GM12878 (cell line): Measurements from ENCODE around the gene MAGI1. TPM values are rescaled to one million over a fixed set of nuclear protein-coding genes. Genes with fewer than 3 reads are reported as not detected.
"Not testable (repeated sequence)": the region's sequence is repeated elsewhere in the genome, so short reads cannot be mapped to it uniquely, and the experiment has no call there.

ENCODE experiments used
- ATAC-seq: fragments of 200-7000 bp; cut with Tn5 transposase; 3 replicates; pipeline ENCODE4 v1.9.1; 2020; ENCODE audit warnings: mild to moderate bottlenecking, moderate library complexity
- BruUV-seq: library from RNA; stranded (reverse); fragments of 400-500 nt; replicated peaks from 2 replicates; lab custom pipeline; 2021; lab: Mats Ljungman, UMichigan
- CTCF ChIA-PET: fragments of 300-600 bp; sonication (Branson Sonifier 250); formaldehyde crosslinking; extraction: SDS; loops from one replicate; lab custom pipeline; 2021; ENCODE audit warnings: inconsistent platforms; lab: Yijun Ruan, JAX
- POLR2A ChIA-PET: fragments of 350-600 bp; formaldehyde crosslinking; extraction: SDS; loops from one replicate; lab custom pipeline; 2021; ENCODE audit warnings: inconsistent platforms; lab: Charles Lee
- RAD21 ChIA-PET: fragments of 300-600 bp; sonication (Branson Sonifier 250); formaldehyde crosslinking; loops from one replicate; lab custom pipeline; 2023; ENCODE audit warnings: antibody characterized with exemption; ENCODE audit not compliant: unreplicated experiment; lab: Charles Lee
- SMC1A ChIA-PET: fragments of 300-600 bp; sonication (Branson Sonifier 250); formaldehyde crosslinking; loops from one replicate; lab custom pipeline; 2023; ENCODE audit not compliant: unreplicated experiment, uncharacterized antibody; lab: Charles Lee
- DNase-seq: peaks from one replicate; pipeline ENCODE4 v3.0.0-alpha.2; 2011; ENCODE audit warnings: low read depth, low spot score
- FAIRE-seq: peaks from 3 replicates; lab custom pipeline; 2011; peaks lifted over from hg19 to GRCh38; lab: Jason Lieb, UNC
- H2AFZ ChIP-seq: 2 replicates; pipeline ENCODE4 v1.6.0; 2011; ENCODE audit warnings: low read depth, low read length, control low read depth; ENCODE audit not compliant: control insufficient read depth
- H3K27ac ChIP-seq: 2 replicates; pipeline ENCODE4 v1.5.1; 2011; ENCODE audit warnings: control low read depth; ENCODE audit not compliant: control insufficient read depth, insufficient read depth
- H3K27me3 ChIP-seq, 2 experiments: replicated peaks in 1 of 2; 2 replicates each; pipeline versions ENCODE4 v1.6.0 to v1.6.1; 2011; ENCODE audit warnings: low read length in 1 of 2; ENCODE audit not compliant: control insufficient read depth in 2 of 2, insufficient read depth in 2 of 2
- H3K36me3 ChIP-seq, 2 experiments: 2 replicates each; pipeline ENCODE4 v1.5.1; 2011; ENCODE audit warnings: low read length in 1 of 2; ENCODE audit not compliant: control insufficient read depth in 2 of 2, insufficient read depth in 2 of 2
- H3K4me1 ChIP-seq: 2 replicates; pipeline ENCODE4 v1.6.1; 2011; ENCODE audit warnings: mild to moderate bottlenecking, low read length, moderate library complexity, mixed read lengths; ENCODE audit not compliant: control insufficient read depth, insufficient read depth
- H3K4me2 ChIP-seq: 2 replicates; pipeline ENCODE4 v1.6.0; 2011; ENCODE audit warnings: control low read depth; ENCODE audit not compliant: control insufficient read depth, insufficient read depth
- H3K4me3 ChIP-seq: fragments of 200-600 bp; sonication (generic); 2 replicates; pipeline ENCODE4 v1.5.1; 2016
- H3K79me2 ChIP-seq: 2 replicates; pipeline ENCODE4 v1.6.0; 2011; ENCODE audit warnings: low read length; ENCODE audit not compliant: control insufficient read depth, insufficient read depth
- H3K9ac ChIP-seq: 2 replicates; pipeline ENCODE4 v1.8.0; 2011; ENCODE audit warnings: low read length, control low read depth, mixed read lengths; ENCODE audit not compliant: control insufficient read depth, insufficient read depth
- H3K9me3 ChIP-seq: replicated peaks from 3 replicates; pipeline ENCODE4 v1.5.1; 2011; ENCODE audit warnings: mild to moderate bottlenecking, low read length; ENCODE audit not compliant: control insufficient read depth, insufficient read depth
- H4K20me1 ChIP-seq: 2 replicates; pipeline ENCODE4 v1.6.0; 2011; ENCODE audit not compliant: control insufficient read depth, insufficient read depth
- ASH2L ChIP-seq: fragments of 300-600, 200-600 bp; sonication (generic); IDR thresholded peaks from 2 replicates; pipeline ENCODE4 v1.6.1; 2017; ENCODE audit warnings: low read depth, mild to moderate bottlenecking, borderline replicate concordance
- CHD1 ChIP-seq: IDR thresholded peaks from 2 replicates; pipeline ENCODE4 v1.6.1; 2012; ENCODE audit warnings: low read depth, low read length, improper control_type of control experiment
- CHD4 ChIP-seq: fragments of 200-600 bp; sonication (generic); IDR thresholded peaks from 2 replicates; pipeline ENCODE4 v1.6.1; 2016; ENCODE audit warnings: mild to moderate bottlenecking
- EED ChIP-seq: sonication (generic); IDR thresholded peaks from 2 replicates; pipeline ENCODE4 v1.6.1; 2016; ENCODE audit warnings: antibody characterized with exemption, low read depth
- FOS ChIP-seq: IDR thresholded peaks from 3 replicates; pipeline ENCODE4 v1.6.1; 2011; ENCODE audit warnings: borderline replicate concordance; ENCODE audit not compliant: insufficient read length; ENCODE audit errors: extremely low read depth
- IRF4 ChIP-seq: IDR thresholded peaks from 2 replicates; pipeline ENCODE4 v1.6.1; 2011; ENCODE audit warnings: low read depth, low read length
- MEF2B ChIP-seq: fragments of 450-650 bp; IDR thresholded peaks from 2 replicates; pipeline ENCODE4 v1.6.1; 2018; ENCODE audit warnings: mild to moderate bottlenecking, moderate library complexity; ENCODE audit not compliant: partially characterized antibody, poor library complexity, severe bottlenecking
- NR2F1 ChIP-seq: fragments of 450-650 bp; conservative IDR thresholded peaks from 2 replicates; pipeline ENCODE4 v1.6.1; 2017; ENCODE audit warnings: mild to moderate bottlenecking
- RAD51 ChIP-seq: fragments of 450-650 bp; IDR thresholded peaks from 2 replicates; pipeline ENCODE4 v1.6.1; 2016; ENCODE audit warnings: moderate library complexity, mild to moderate bottlenecking, inconsistent platforms
- RB1 ChIP-seq: fragments of 450-650 bp; formaldehyde crosslinking; IDR thresholded peaks from 2 replicates; pipeline ENCODE4 v1.6.1; 2017; ENCODE audit warnings: mild to moderate bottlenecking, borderline replicate concordance
- STAT1 ChIP-seq: fragments of 450-650 bp; conservative IDR thresholded peaks from 2 replicates; pipeline ENCODE4 v1.6.1; 2014; ENCODE audit warnings: antibody characterized with exemption, mild to moderate bottlenecking
- TCF12 ChIP-seq: IDR thresholded peaks from 2 replicates; pipeline ENCODE4 v1.6.1; 2011; ENCODE audit warnings: low read depth, mild to moderate bottlenecking, low read length
- ZNF207 ChIP-seq: fragments of 450-650 bp; IDR thresholded peaks from 2 replicates; pipeline ENCODE4 v1.6.1; 2014; ENCODE audit warnings: antibody characterized with exemption, mild to moderate bottlenecking, borderline replicate concordance
- ZNF274 ChIP-seq: IDR thresholded peaks from one replicate; pipeline ENCODE4 v1.8.0; 2011; ENCODE audit not compliant: insufficient read length, insufficient read depth
- WGBS: methylation state at CpG from one replicate; pipeline ENCODE4 v1.1.6; 2016; ENCODE audit warnings: low lambda C conversion rate; ENCODE audit not compliant: insufficient replicate concordance, insufficient coverage; ENCODE audit errors: missing lambda C conversion rate; 5-methylcytosine and 5-hydroxymethylcytosine counted together
- in situ Hi-C: fragments of 300-500 bp; cut with MboI; formaldehyde crosslinking; loops from 9 replicates; pipeline ENCODE4 v1.14.3; 2018; ENCODE audit warnings: mixed read lengths
- intact Hi-C: fragments of 100-400 bp; cut with micrococcal nuclease; formaldehyde crosslinking; loops from one replicate; pipeline ENCODE4 v1.14.2; 2022; ENCODE audit not compliant: unreplicated experiment
- polyA plus RNA-seq, 11 experiments: library from polyadenylated mRNA; depleted of rRNA in 4 of 11; unstranded in 6 of 11; stranded (reverse) in 5 of 11; fragments of >200 nt; fragmentation: Nextera tagmentation in 4 of 11; fragmentation: Illumina TruSeq in 1 of 11; extraction: Ambion mirVana in 4 of 11; extraction: Trizol in 1 of 11; gene quantifications; 1 replicate in 1 of 11; 2 replicates in 10 of 11; pipeline versions ENCODE4 v1.2.1 to v1.2.3, GENCODE V29; 2011 to 2016; ENCODE audit warnings: inconsistent platforms in 2 of 11, missing spikeins in 2 of 11, low read depth in 1 of 11
- total RNA-seq, 4 experiments: library from RNA; depleted of rRNA in 3 of 4; stranded (reverse); fragments of >200 nt in 3 of 4; fragmentation: Illumina TruSeq in 1 of 4; extraction: Trizol in 1 of 4; gene quantifications; 2 replicates each; pipeline versions ENCODE4 v1.2.1 to v1.2.3, GENCODE V29; 2013 to 2021
- TF ChIP-seq, protein P1 (sequence below): fragments of 450-650 bp; IDR thresholded peaks from 2 replicates; pipeline ENCODE4 v1.6.1; 2017; ENCODE audit warnings: mild to moderate bottlenecking, moderate library complexity

Gene MAGI1
- total and polyA plus RNA-seq, 10 of the 15 experiments (the other 5 are each of a cell fraction or from before 2014, with no cell fraction given), result 0.02 to 3.3 (median 0.29) TPM; not detected in 1

DNA sequence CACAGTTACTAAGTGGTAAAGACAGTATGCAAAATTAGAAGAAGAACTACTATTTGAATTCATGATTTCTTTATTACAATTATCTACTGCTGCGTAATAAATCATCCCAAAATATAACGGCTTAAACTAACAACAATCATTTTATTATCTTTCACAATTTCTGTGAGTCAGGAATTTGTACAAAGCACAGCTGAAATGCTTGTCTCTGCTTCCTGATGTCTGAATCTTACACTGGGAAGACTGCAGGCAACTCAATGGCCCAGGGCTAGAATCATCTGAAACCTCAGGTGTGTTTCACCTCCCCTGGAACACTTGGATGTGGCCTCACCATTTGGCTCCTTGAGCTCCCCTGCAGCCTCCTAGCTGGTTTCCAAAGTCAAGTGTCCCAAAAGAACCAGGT is 145.1 kb downstream of the MAGI1 start:
- ChIA-PET POLR2A (no interaction called here), CTCF (no interaction called here), SMC1A (no interaction called here), RAD21 (no interaction called here)
- Histone ChIP-seq H3K79me2 (no peaks in the 10 kb centered on the region), H3K4me2 (no peak overlapping the region), H4K20me1 (no peaks in the 10 kb centered on the region), H3K4me1 (no peaks in the 10 kb centered on the region), H3K36me3 (no peaks in the 10 kb centered on the region), H3K9ac (no peak overlapping the region), H2AFZ (no peak overlapping the region), H3K27ac (no peak overlapping the region), H3K9me3 (no peaks in the 10 kb centered on the region), H3K27me3 (no peaks in the 10 kb centered on the region), H3K4me3 (no peak overlapping the region)
- FAIRE-seq (no peak), ATAC-seq (no peak), DNase-seq (no peak)
- in situ Hi-C loops, result no loop called here
- WGBS, result 89% methylated on average over 2 of the region's 2 CpGs
- TF ChIP-seq MEF2B (no peak), RB1 (no peak), STAT1 (no peak), RAD51 (no peak), ASH2L (no peak), FOS (no peak), CHD1 (no peak), TCF12 (no peak), NR2F1 (no peak), ZNF274 (no peak), EED (no peak), IRF4 (no peak), ZNF207 (no peak), CHD4 (no peak)
- TF ChIP-seq, protein P1, sequence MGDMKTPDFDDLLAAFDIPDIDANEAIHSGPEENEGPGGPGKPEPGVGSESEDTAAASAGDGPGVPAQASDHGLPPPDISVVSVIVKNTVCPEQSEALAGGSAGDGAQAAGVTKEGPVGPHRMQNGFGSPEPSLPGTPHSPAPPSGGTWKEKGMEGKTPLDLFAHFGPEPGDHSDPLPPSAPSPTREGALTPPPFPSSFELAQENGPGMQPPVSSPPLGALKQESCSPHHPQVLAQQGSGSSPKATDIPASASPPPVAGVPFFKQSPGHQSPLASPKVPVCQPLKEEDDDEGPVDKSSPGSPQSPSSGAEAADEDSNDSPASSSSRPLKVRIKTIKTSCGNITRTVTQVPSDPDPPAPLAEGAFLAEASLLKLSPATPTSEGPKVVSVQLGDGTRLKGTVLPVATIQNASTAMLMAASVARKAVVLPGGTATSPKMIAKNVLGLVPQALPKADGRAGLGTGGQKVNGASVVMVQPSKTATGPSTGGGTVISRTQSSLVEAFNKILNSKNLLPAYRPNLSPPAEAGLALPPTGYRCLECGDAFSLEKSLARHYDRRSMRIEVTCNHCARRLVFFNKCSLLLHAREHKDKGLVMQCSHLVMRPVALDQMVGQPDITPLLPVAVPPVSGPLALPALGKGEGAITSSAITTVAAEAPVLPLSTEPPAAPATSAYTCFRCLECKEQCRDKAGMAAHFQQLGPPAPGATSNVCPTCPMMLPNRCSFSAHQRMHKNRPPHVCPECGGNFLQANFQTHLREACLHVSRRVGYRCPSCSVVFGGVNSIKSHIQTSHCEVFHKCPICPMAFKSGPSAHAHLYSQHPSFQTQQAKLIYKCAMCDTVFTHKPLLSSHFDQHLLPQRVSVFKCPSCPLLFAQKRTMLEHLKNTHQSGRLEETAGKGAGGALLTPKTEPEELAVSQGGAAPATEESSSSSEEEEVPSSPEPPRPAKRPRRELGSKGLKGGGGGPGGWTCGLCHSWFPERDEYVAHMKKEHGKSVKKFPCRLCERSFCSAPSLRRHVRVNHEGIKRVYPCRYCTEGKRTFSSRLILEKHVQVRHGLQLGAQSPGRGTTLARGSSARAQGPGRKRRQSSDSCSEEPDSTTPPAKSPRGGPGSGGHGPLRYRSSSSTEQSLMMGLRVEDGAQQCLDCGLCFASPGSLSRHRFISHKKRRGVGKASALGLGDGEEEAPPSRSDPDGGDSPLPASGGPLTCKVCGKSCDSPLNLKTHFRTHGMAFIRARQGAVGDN, result no peak
- intact Hi-C loops, result no loop called here
- no TSS peak for BruUV-seq

DNA sequence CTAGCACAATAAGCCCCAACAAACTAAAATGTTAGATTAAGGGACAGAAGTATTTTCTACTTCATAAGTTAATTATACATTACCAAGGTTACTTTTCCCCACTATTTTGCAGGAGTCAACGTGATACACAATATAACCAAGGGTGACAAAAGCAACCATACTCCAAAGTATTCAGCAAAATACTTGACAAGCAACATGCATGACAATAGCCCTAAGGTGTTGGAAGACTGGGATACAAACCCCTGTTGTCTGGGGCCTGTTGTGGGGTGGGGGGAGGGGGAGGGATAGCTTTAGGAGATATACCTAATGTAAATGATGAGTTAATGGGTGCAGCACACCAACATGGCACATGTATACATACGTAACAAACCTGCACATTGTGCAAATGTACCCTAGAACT is 147.2 kb downstream of the MAGI1 start:
- SMC1A ChIA-PET, result interaction anchor here (1.3 kb wide), 1 partner anchor 14 kb away, joined by 3 read pairs; no protein-coding TSS in a partner anchor
- H3K4me2 ChIP-seq, H3K9ac ChIP-seq, ATAC-seq, H4K20me1 ChIP-seq, H3K9me3 ChIP-seq, DNase-seq, H3K36me3 ChIP-seq, H3K4me3 ChIP-seq, H3K79me2 ChIP-seq, BruUV-seq, H3K27me3 ChIP-seq, H3K4me1 ChIP-seq, intact Hi-C loops, H3K27ac ChIP-seq, FAIRE-seq, CTCF ChIA-PET, H2AFZ ChIP-seq, in situ Hi-C loops, RAD21 ChIA-PET: not testable (repeated sequence)
- 17% methylated on average over 2 of the region's 2 CpGs for WGBS
- POLR2A ChIA-PET, result interaction anchor here (0.5 kb wide), 1 partner anchor 395 kb away, joined by 6 read pairs; no protein-coding TSS in a partner anchor
